HEK293 (cell line): ENCODE data around the gene ADPRHL1.
"Not testable (repeated sequence)": the region's sequence is repeated elsewhere in the genome, so short reads cannot be mapped to it uniquely, and the experiment has no call there.

Experiments used
- CTCF ChIA-PET: fragments of 350-600 bp; formaldehyde crosslinking; extraction: SDS; loops from one replicate; lab custom pipeline; 2021; ENCODE audit warnings: antibody characterized with exemption; lab: Yijun Ruan, JAX
- POLR2A ChIA-PET: fragments of 300-600 bp; formaldehyde crosslinking; extraction: SDS; loops from one replicate; lab custom pipeline; 2020; ENCODE audit warnings: antibody characterized with exemption, inconsistent platforms; lab: Yijun Ruan, JAX
- H3K27ac ChIP-seq: fragments of 200-500 bp; sonication (Bioruptor generic); 2 replicates; pipeline ENCODE4 v1.5.1; 2014; ENCODE audit warnings: low read depth, low read length, control low read depth, inconsistent platforms; ENCODE audit errors: extremely low read depth
- H3K36me3 ChIP-seq, 2 experiments: fragments of 200-500 bp in 1 of 2; sonication (Bioruptor generic) in 1 of 2; 1 replicate in 1 of 2; 2 replicates in 1 of 2; pipeline ENCODE4 v1.5.1; 2014 to 2017; ENCODE audit warnings: inconsistent platforms in 2 of 2, low read length in 2 of 2; ENCODE audit not compliant: control insufficient read depth in 2 of 2, insufficient read depth in 1 of 2
- H3K4me1 ChIP-seq: fragments of 200-500 bp; sonication (Bioruptor generic); 2 replicates; pipeline ENCODE4 v1.5.1; 2014; ENCODE audit warnings: mild to moderate bottlenecking, low read length, inconsistent platforms; ENCODE audit not compliant: control insufficient read depth, insufficient read depth
- H3K4me3 ChIP-seq: 2 replicates; pipeline ENCODE4 v1.5.1; 2011; ENCODE audit warnings: low read depth, mild to moderate bottlenecking, control low read depth, low read length, moderate library complexity
- H3K9me3 ChIP-seq: fragments of 200-500 bp; sonication (Bioruptor generic); 2 replicates; pipeline ENCODE4 v1.5.1; 2014; ENCODE audit warnings: low read depth, low read length, inconsistent platforms; ENCODE audit not compliant: control insufficient read depth, insufficient read depth
- EGR2 ChIP-seq: fragments of 450-650 bp; formaldehyde crosslinking; IDR thresholded peaks from 2 replicates; pipeline ENCODE4 v1.5.1; 2016; ENCODE audit warnings: low read depth, missing biosample characterization, missing genetic modification characterization
- KLF10 ChIP-seq: fragments of 450-650 bp; IDR thresholded peaks from 2 replicates; pipeline ENCODE4 v1.5.1; 2018; ENCODE audit warnings: missing biosample characterization, mild to moderate bottlenecking, missing genetic modification characterization
- KLF8 ChIP-seq: fragments of 450-650 bp; formaldehyde crosslinking; IDR thresholded peaks from 2 replicates; pipeline ENCODE4 v1.5.1; 2016; ENCODE audit warnings: missing biosample characterization, missing genetic modification characterization
- OVOL3 ChIP-seq: fragments of 450-650 bp; formaldehyde crosslinking; IDR thresholded peaks from 2 replicates; pipeline ENCODE4 v1.5.1; 2016; ENCODE audit warnings: missing biosample characterization, missing genetic modification characterization
- TCF7L2 ChIP-seq: IDR thresholded peaks from 2 replicates; pipeline ENCODE4 v1.6.1; 2011; ENCODE audit warnings: low read depth, mild to moderate bottlenecking, inconsistent platforms, low read length, moderate library complexity, borderline replicate concordance
- YY1 ChIP-seq: fragments of 450-650 bp; formaldehyde crosslinking; IDR thresholded peaks from 2 replicates; pipeline ENCODE4 v1.5.1; 2018; ENCODE audit warnings: missing biosample characterization, missing genetic modification characterization
- ZNF112 ChIP-seq: fragments of 450-650 bp; formaldehyde crosslinking; IDR thresholded peaks from 2 replicates; pipeline ENCODE4 v1.5.0; 2017; ENCODE audit warnings: missing biosample characterization, missing genetic modification characterization
- ZNF133 ChIP-seq: fragments of 450-650 bp; formaldehyde crosslinking; IDR thresholded peaks from 2 replicates; pipeline ENCODE4 v1.5.1; 2016; ENCODE audit warnings: missing biosample characterization, missing genetic modification characterization
- ZNF341 ChIP-seq: fragments of 450-650 bp; formaldehyde crosslinking; IDR thresholded peaks from 2 replicates; pipeline ENCODE4; 2016; ENCODE audit warnings: low read depth, missing biosample characterization, missing genetic modification characterization
- ZNF48 ChIP-seq: fragments of 450-650 bp; formaldehyde crosslinking; IDR thresholded peaks from 2 replicates; pipeline ENCODE4 v1.5.1; 2016; ENCODE audit warnings: missing biosample characterization, missing genetic modification characterization
- ZNF558 ChIP-seq: fragments of 450-650 bp; formaldehyde crosslinking; IDR thresholded peaks from 2 replicates; pipeline ENCODE4 v1.5.1; 2016; ENCODE audit warnings: missing biosample characterization, missing genetic modification characterization
- ZNF585B ChIP-seq: fragments of 450-650 bp; formaldehyde crosslinking; IDR thresholded peaks from 2 replicates; pipeline ENCODE4 v1.5.1; 2016; ENCODE audit warnings: missing biosample characterization, missing genetic modification characterization
- ZNF837 ChIP-seq: fragments of 450-650 bp; formaldehyde crosslinking; IDR thresholded peaks from 2 replicates; pipeline ENCODE4 v1.5.1; 2016; ENCODE audit warnings: missing biosample characterization, missing genetic modification characterization
- TF ChIP-seq, protein P1 (sequence below): fragments of 450-650 bp; formaldehyde crosslinking; IDR thresholded peaks from 2 replicates; pipeline ENCODE4 v1.5.1; 2016; ENCODE audit warnings: missing biosample characterization, missing genetic modification characterization
- TF ChIP-seq, protein P2 (sequence below): IDR thresholded peaks from 2 replicates; pipeline ENCODE4 v1.6.1; 2011; ENCODE audit warnings: mild to moderate bottlenecking, low read depth, low read length, borderline replicate concordance
- TF ChIP-seq, protein P3 (sequence below): fragments of 450-650 bp; formaldehyde crosslinking; IDR thresholded peaks from 2 replicates; pipeline ENCODE4 v1.5.1; 2016; ENCODE audit warnings: missing biosample characterization, missing genetic modification characterization, borderline replicate concordance
- TF ChIP-seq, protein P4 (sequence below): fragments of 450-650 bp; formaldehyde crosslinking; IDR thresholded peaks from 2 replicates; pipeline ENCODE4 v1.5.1; 2016; ENCODE audit warnings: missing biosample characterization, missing genetic modification characterization

The ADPRHL1 gene

DNA sequence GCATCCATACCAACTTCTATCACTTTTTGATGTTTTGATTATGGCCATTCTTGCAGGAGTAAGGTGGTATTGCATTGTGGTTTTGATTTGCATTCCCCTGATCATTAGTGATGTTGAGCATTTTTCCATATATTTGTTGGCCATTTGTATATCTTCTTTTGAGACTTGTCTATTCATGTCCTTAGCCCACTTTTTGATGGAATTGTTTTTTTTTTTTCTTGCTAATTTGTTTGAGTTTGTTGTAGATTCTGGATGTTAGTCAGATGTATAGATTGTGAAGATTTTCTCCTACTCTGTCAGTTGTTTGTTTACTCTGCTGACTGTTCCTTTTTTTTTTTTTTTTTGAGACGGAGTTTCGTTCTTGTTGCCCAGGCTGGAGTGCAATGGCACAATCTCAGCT lies 70.7 kb downstream of the ADPRHL1 start:
- TF ChIP-seq ZNF558 (tag by site-specific recombination), result peak; percentile 100
- TF ChIP-seq, protein P1, sequence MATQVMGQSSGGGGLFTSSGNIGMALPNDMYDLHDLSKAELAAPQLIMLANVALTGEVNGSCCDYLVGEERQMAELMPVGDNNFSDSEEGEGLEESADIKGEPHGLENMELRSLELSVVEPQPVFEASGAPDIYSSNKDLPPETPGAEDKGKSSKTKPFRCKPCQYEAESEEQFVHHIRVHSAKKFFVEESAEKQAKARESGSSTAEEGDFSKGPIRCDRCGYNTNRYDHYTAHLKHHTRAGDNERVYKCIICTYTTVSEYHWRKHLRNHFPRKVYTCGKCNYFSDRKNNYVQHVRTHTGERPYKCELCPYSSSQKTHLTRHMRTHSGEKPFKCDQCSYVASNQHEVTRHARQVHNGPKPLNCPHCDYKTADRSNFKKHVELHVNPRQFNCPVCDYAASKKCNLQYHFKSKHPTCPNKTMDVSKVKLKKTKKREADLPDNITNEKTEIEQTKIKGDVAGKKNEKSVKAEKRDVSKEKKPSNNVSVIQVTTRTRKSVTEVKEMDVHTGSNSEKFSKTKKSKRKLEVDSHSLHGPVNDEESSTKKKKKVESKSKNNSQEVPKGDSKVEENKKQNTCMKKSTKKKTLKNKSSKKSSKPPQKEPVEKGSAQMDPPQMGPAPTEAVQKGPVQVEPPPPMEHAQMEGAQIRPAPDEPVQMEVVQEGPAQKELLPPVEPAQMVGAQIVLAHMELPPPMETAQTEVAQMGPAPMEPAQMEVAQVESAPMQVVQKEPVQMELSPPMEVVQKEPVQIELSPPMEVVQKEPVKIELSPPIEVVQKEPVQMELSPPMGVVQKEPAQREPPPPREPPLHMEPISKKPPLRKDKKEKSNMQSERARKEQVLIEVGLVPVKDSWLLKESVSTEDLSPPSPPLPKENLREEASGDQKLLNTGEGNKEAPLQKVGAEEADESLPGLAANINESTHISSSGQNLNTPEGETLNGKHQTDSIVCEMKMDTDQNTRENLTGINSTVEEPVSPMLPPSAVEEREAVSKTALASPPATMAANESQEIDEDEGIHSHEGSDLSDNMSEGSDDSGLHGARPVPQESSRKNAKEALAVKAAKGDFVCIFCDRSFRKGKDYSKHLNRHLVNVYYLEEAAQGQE (tag by site-specific recombination), result 0 out of 2 replicates have a peak, but pooled peaks have one; percentile 8
- TF ChIP-seq, all 188 proteins: peak for 2; not testable (repeated sequence) for 186
- POLR2A ChIA-PET, H3K4me3 ChIP-seq, H3K27ac ChIP-seq, H3K36me3 ChIP-seq, H3K4me1 ChIP-seq, H3K9me3 ChIP-seq: not testable (repeated sequence)
- CTCF ChIA-PET, result interaction anchor here (0.6 kb wide), 2 partner anchors 14 to 793 kb away, joined by 3 to 5 read pairs; no protein-coding TSS in a partner anchor

DNA sequence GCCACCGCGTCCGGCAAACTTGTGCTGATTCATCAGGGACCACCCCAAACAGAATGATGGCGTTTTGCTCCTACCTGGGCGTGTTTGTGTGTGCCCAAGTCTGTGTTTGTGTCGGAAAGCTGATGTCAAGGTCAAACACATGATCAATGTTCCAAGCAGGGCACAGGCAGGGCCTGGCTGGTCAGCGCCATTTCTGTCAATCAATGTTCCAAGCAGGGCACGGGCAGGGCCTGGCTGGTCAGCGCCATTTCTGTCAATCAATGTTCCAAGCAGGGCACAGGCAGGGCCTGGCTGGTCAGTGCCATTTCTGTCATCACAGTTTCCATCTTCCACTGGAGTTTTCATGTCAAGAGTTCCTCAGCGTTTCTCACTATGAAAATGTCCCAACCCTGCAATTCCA lies 74.5 kb downstream of the ADPRHL1 start:
- Histone ChIP-seq H3K36me3 (no peaks in the 10 kb centered on the region), H3K4me3 (no peak overlapping the region), H3K4me1 (0 out of 2 replicates have a peak, but pooled peaks cover 3% of the 10 kb centered on the region), H3K9me3 (no peaks in the 10 kb centered on the region), H3K27ac (no peak overlapping the region)
- ChIA-PET CTCF (interaction anchor here (1.2 kb wide), 1 partner anchor 81 kb away, joined by 3 read pairs; no protein-coding TSS in a partner anchor), POLR2A (no interaction called here)
- TF ChIP-seq ZNF585B (tag by site-specific recombination), result no peak
- TF ChIP-seq, protein P1 (tag by site-specific recombination), result peak; percentile 19; the same call in 1 of the 2 replicates

DNA sequence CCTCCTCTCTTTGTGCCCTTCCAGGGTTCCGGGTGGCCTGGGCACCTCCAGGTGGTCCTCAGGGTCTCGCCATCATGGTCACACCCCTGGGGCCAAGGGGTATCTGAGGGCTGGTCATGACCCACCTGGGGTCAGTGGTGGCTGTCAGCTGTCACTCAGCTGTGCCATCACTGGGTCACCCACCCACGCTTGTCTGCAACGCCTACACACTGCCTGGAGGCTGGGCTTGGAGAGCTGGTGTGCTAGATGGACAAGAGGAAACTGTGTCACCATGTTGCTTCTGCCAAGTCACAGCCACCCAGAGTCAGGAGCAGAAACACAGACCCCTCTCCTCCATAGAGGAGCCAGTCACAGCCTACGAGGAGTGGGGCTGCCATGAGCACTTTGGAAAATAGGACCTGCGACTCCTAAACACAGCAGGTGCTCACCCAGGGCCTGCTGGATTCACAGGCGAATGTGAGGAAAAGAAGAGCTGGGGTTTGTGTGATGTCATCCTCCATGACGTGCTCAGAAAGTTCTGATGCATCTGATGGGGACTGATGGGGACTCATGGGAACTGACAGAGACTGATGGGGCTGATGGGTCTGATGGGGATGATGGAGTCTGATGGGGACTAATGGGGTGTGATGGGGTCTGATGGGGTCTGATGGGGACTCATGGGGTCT lies 78.6 kb downstream of the ADPRHL1 start:
- Histone ChIP-seq H3K4me1 (no peaks in the 10 kb centered on the region), H3K36me3 (no peaks in the 10 kb centered on the region), H3K9me3 (no peaks in the 10 kb centered on the region), H3K27ac (no peak overlapping the region), H3K4me3 (no peak overlapping the region)
- ChIA-PET POLR2A (no interaction called here), CTCF (interaction anchor here (1.6 kb wide), 1 partner anchor 100 kb away, joined by 3 read pairs; no protein-coding TSS in a partner anchor)
- no peak for TF ChIP-seq ZNF133 (tag by site-specific recombination)
- TF ChIP-seq, protein P2, sequence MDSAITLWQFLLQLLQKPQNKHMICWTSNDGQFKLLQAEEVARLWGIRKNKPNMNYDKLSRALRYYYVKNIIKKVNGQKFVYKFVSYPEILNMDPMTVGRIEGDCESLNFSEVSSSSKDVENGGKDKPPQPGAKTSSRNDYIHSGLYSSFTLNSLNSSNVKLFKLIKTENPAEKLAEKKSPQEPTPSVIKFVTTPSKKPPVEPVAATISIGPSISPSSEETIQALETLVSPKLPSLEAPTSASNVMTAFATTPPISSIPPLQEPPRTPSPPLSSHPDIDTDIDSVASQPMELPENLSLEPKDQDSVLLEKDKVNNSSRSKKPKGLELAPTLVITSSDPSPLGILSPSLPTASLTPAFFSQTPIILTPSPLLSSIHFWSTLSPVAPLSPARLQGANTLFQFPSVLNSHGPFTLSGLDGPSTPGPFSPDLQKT, result no peak
- TF ChIP-seq KLF10 (tag by site-specific recombination), result no peak
- peak; percentile 31; the same call in 1 of the 2 replicates for TF ChIP-seq EGR2 (tag by site-specific recombination)
- TF ChIP-seq ZNF112 (tag by site-specific recombination), result no peak
- no peak for TF ChIP-seq YY1 (tag by site-specific recombination)
- TF ChIP-seq ZNF341, result peak; percentile 50
- no peak for TF ChIP-seq KLF8 (tag by site-specific recombination)
- no peak for TF ChIP-seq OVOL3 (tag by site-specific recombination)
- no peak for TF ChIP-seq ZNF837 (tag by site-specific recombination)
- no peak for TF ChIP-seq ZNF48 (tag by site-specific recombination)
- TF ChIP-seq, protein P3, sequence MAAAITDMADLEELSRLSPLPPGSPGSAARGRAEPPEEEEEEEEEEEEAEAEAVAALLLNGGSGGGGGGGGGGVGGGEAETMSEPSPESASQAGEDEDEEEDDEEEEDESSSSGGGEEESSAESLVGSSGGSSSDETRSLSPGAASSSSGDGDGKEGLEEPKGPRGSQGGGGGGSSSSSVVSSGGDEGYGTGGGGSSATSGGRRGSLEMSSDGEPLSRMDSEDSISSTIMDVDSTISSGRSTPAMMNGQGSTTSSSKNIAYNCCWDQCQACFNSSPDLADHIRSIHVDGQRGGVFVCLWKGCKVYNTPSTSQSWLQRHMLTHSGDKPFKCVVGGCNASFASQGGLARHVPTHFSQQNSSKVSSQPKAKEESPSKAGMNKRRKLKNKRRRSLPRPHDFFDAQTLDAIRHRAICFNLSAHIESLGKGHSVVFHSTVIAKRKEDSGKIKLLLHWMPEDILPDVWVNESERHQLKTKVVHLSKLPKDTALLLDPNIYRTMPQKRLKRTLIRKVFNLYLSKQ (tag by site-specific recombination), result no peak
- TF ChIP-seq, protein P4, sequence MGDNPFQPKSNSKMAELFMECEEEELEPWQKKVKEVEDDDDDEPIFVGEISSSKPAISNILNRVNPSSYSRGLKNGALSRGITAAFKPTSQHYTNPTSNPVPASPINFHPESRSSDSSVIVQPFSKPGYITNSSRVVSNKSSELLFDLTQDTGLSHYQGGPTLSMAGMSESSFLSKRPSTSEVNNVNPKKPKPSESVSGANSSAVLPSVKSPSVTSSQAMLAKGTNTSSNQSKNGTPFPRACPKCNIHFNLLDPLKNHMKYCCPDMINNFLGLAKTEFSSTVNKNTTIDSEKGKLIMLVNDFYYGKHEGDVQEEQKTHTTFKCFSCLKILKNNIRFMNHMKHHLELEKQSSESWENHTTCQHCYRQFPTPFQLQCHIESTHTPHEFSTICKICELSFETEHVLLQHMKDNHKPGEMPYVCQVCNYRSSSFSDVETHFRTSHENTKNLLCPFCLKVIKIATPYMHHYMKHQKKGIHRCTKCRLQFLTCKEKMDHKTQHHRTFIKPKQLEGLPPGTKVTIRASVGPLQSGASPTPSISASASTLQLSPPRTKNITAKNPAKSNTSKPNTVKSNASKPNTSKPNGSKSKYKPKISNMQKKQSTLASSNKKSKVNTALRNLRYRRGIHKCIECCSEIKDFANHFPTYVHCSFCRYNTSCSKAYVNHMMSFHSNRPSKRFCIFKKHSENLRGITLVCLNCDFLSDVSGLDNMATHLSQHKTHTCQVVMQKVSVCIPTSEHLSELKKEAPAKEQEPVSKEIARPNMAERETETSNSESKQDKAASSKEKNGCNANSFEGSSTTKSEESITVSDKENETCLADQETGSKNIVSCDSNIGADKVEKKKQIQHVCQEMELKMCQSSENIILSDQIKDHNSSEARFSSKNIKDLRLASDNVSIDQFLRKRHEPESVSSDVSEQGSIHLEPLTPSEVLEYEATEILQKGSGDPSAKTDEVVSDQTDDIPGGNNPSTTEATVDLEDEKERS (tag by site-specific recombination), result no peak
- no peak for TF ChIP-seq TCF7L2
